GM23248 (cell line): ENCODE data around the gene ASCL4. TPM values are rescaled to one million over a fixed set of nuclear protein-coding genes. Genes with fewer than 3 reads are reported as not detected.

Experiments
- DNase-seq: peaks from one replicate; pipeline ENCODE4 v3.0.0-alpha.2; 2015
- H2AFZ ChIP-seq: fragments of 200-600 bp; sonication (generic); 2 replicates; pipeline ENCODE4 v1.6.1; 2016; ENCODE audit warnings: antibody characterized with exemption
- H3F3A ChIP-seq: fragments of 200-600 bp; sonication (generic); 2 replicates; pipeline ENCODE4 v1.6.1; 2016; ENCODE audit warnings: mild to moderate bottlenecking, antibody characterized with exemption, mixed run types; ENCODE audit not compliant: insufficient read depth
- H3K27ac ChIP-seq: fragments of 200-600 bp; sonication (generic); 2 replicates; pipeline ENCODE4 v1.5.1; 2016; ENCODE audit warnings: mild to moderate bottlenecking
- H3K27me3 ChIP-seq: fragments of 200-600 bp; sonication (generic); replicated peaks from 2 replicates; pipeline ENCODE4 v1.6.1; 2016; ENCODE audit warnings: mild to moderate bottlenecking; ENCODE audit not compliant: insufficient read depth
- H3K36me3 ChIP-seq: fragments of 200-600 bp; sonication (generic); 2 replicates; pipeline ENCODE4 v1.6.1; 2016; ENCODE audit warnings: low read depth, mild to moderate bottlenecking
- H3K4me1 ChIP-seq: fragments of 200-600 bp; sonication (generic); 2 replicates; pipeline ENCODE4 v1.6.1; 2016; ENCODE audit warnings: mild to moderate bottlenecking; ENCODE audit not compliant: insufficient read depth
- H3K4me2 ChIP-seq: fragments of 200-600 bp; sonication (generic); one replicate; pipeline ENCODE4 v1.6.1; 2016; ENCODE audit warnings: mild to moderate bottlenecking; ENCODE audit not compliant: unreplicated experiment
- H3K4me3 ChIP-seq: fragments of 200-600 bp; sonication (generic); 2 replicates; pipeline ENCODE4 v1.5.1; 2016; ENCODE audit warnings: mild to moderate bottlenecking
- H3K79me2 ChIP-seq: fragments of 200-600 bp; sonication (generic); 2 replicates; pipeline ENCODE4 v1.6.1; 2016; ENCODE audit warnings: mild to moderate bottlenecking; ENCODE audit not compliant: insufficient read depth
- H3K9ac ChIP-seq: fragments of 200-600 bp; sonication (generic); 2 replicates; pipeline ENCODE4 v1.6.1; 2016; ENCODE audit warnings: mild to moderate bottlenecking
- H3K9me2 ChIP-seq: fragments of 200-600 bp; sonication (generic); 2 replicates; pipeline ENCODE4 v1.6.1; 2016; ENCODE audit warnings: mixed run types, mild to moderate bottlenecking, moderate library complexity; ENCODE audit not compliant: insufficient read depth
- H3K9me3 ChIP-seq: fragments of 200-600 bp; sonication (generic); one replicate; pipeline ENCODE4 v1.6.1; 2017; ENCODE audit warnings: low read depth
- H4K20me1 ChIP-seq: fragments of 200-600 bp; sonication (generic); 2 replicates; pipeline ENCODE4 v1.6.0; 2016; ENCODE audit not compliant: insufficient read depth
- EZH2 ChIP-seq: fragments of 200-600 bp; sonication (generic); IDR thresholded peaks from 2 replicates; pipeline ENCODE4 v1.6.1; 2018; ENCODE audit warnings: antibody characterized with exemption, mild to moderate bottlenecking; ENCODE audit not compliant: insufficient read depth, poor library complexity, severe bottlenecking
- EZH2phosphoT487 ChIP-seq: fragments of 200-600 bp; sonication (generic); IDR thresholded peaks from 2 replicates; pipeline ENCODE4 v1.6.1; 2018; ENCODE audit warnings: antibody characterized with exemption, moderate library complexity, mild to moderate bottlenecking, low read depth; ENCODE audit not compliant: insufficient read depth
- WGBS, 2 experiments: methylation state at CpG; one replicate each; pipeline ENCODE4 v1.1.6; 2015 to 2017; ENCODE audit warnings: low lambda C conversion rate in 2 of 2, low coverage in 1 of 2; ENCODE audit errors: missing lambda C conversion rate in 2 of 2; 5-methylcytosine and 5-hydroxymethylcytosine counted together
- in situ Hi-C: fragments of 300-500 bp; cut with MboI; formaldehyde crosslinking; loops from 2 replicates; pipeline ENCODE4 v1.15.0; 2020
- polyA plus RNA-seq: library from polyadenylated mRNA; unstranded; fragments of >200 nt; fragmentation: Nextera tagmentation; extraction: Ambion mirVana; gene quantifications from 2 replicates; pipeline ENCODE4 v1.2.1, GENCODE V29; 2016
- total RNA-seq: library from RNA; depleted of rRNA; stranded (reverse); fragments of >200 nt; shearing (Covaris generic); gene quantifications from 2 replicates; pipeline ENCODE4 v1.2.3, GENCODE V29; 2014

Gene ASCL4
- total and polyA plus RNA-seq, 2 experiments from 2014 or later: not detected

- Histone ChIP-seq H3K9me2 (no peaks in the 10 kb centered on the region), H2AFZ (no peak overlapping the region), H3K4me2 (no peak overlapping the region), H3K9ac (no peak overlapping the region), H3K36me3 (no peaks in the 10 kb centered on the region), H3K4me3 (no peak overlapping the region), H3F3A (no peaks in the 10 kb centered on the region), H4K20me1 (no peaks in the 10 kb centered on the region), H3K9me3 (no peaks in the 10 kb centered on the region), H3K27ac (no peak overlapping the region), H3K79me2 (no peaks in the 10 kb centered on the region), H3K4me1 (no peaks in the 10 kb centered on the region), H3K27me3 (no peaks in the 10 kb centered on the region)
- WGBS, 2 experiments: 47 to 59% methylated on average over 6 of the region's 6 CpGs
- DNase-seq: no peak
- no peak for TF ChIP-seq EZH2
- in situ Hi-C loops: no loop called here
These were observed 9.2 kb downstream of the ASCL4 start for GRCh38 chr12:107783406-107784376.

- no peaks in the 10 kb centered on the region for H3K36me3 ChIP-seq
- H3K9me2 ChIP-seq: no peaks in the 10 kb centered on the region
- no peak overlapping the region for H3K4me2 ChIP-seq
- H3K79me2 ChIP-seq: no peaks in the 10 kb centered on the region
- in situ Hi-C loops: no loop called here
- H2AFZ ChIP-seq: no peak overlapping the region
- no peaks in the 10 kb centered on the region; the same call in 1 of the 2 replicates for H3K27me3 ChIP-seq
- no peaks in the 10 kb centered on the region for H3K4me1 ChIP-seq
- no peaks in the 10 kb centered on the region for H4K20me1 ChIP-seq
- 68 to 71% methylated on average over 2 of the region's 2 CpGs for WGBS, 2 experiments
- H3K9ac ChIP-seq: no peak overlapping the region
- H3K27ac ChIP-seq: no peak overlapping the region
- no peaks in the 10 kb centered on the region for H3K9me3 ChIP-seq
- no peak overlapping the region for H3K4me3 ChIP-seq
- TF ChIP-seq EZH2phosphoT487 (no peak), EZH2 (no peak)
- no peaks in the 10 kb centered on the region for H3F3A ChIP-seq
- no peak for DNase-seq
These were observed 13.8 kb downstream of the ASCL4 start for GRCh38 chr12:107788281-107788680.

- H2AFZ ChIP-seq: no peak overlapping the region
- no peak overlapping the region for H3K9ac ChIP-seq
- H3K9me2 ChIP-seq: no peaks in the 10 kb centered on the region
- no peak overlapping the region for H3K4me2 ChIP-seq
- TF ChIP-seq EZH2 (no peak), EZH2phosphoT487 (no peak)
- no peaks in the 10 kb centered on the region for H3K4me1 ChIP-seq
- in situ Hi-C loops: no loop called here
- no peaks in the 10 kb centered on the region for H3K79me2 ChIP-seq
- 35 to 38% methylated on average over 17 of the region's 17 CpGs for WGBS, 2 experiments
- no peaks in the 10 kb centered on the region for H3K9me3 ChIP-seq
- no peaks in the 10 kb centered on the region for H3K36me3 ChIP-seq
- no peak overlapping the region for H3K27ac ChIP-seq
- DNase-seq: no peak
- no peaks in the 10 kb centered on the region for H3F3A ChIP-seq
- no peak overlapping the region for H3K4me3 ChIP-seq
- H4K20me1 ChIP-seq: no peaks in the 10 kb centered on the region
- H3K27me3 ChIP-seq: no peaks in the 10 kb centered on the region; the same call in 1 of the 2 replicates
These were observed 14.4 kb downstream of the ASCL4 start for GRCh38 chr12:107788690-107789458.

- H3F3A ChIP-seq: no peaks in the 10 kb centered on the region
- no peak overlapping the region for H3K27ac ChIP-seq
- H3K4me2 ChIP-seq: no peak overlapping the region
- H3K4me1 ChIP-seq: no peaks in the 10 kb centered on the region
- H3K79me2 ChIP-seq: no peaks in the 10 kb centered on the region
- in situ Hi-C loops: no loop called here
- 12 to 23% methylated on average over 1 of the region's 1 CpG for WGBS, 2 experiments
- H3K9me2 ChIP-seq: no peaks in the 10 kb centered on the region
- H3K27me3 ChIP-seq: peaks cover under 1% of the 10 kb centered on the region; the same call in 1 of the 2 replicates
- H2AFZ ChIP-seq: no peak overlapping the region
- no peak for DNase-seq
- no peaks in the 10 kb centered on the region for H4K20me1 ChIP-seq
- TF ChIP-seq EZH2 (no peak), EZH2phosphoT487 (no peak)
- H3K36me3 ChIP-seq: no peaks in the 10 kb centered on the region
- no peak overlapping the region for H3K9ac ChIP-seq
- no peak overlapping the region for H3K4me3 ChIP-seq
- no peaks in the 10 kb centered on the region for H3K9me3 ChIP-seq
These were observed 17.1 kb downstream of the ASCL4 start for GRCh38 chr12:107791465-107792089.
